ENCODE data around the gene ADGRG6. TPM values are rescaled to one million over a fixed set of nuclear protein-coding genes. Genes with fewer than 3 reads are reported as not detected.
"Not testable (repeated sequence)": the region's sequence is repeated elsewhere in the genome, so short reads cannot be mapped to it uniquely, and the experiment has no call there.

ADGRG6 gene
- total RNA-seq, 1 experiment from 2014 or later: 73.8 TPM

GRCh38 chr6:142433419-142433818 lies 131.6 kb downstream of the ADGRG6 start:
- DNase-seq (ENCODE audit: extremely low read depth, low read depth): no peak

DNA sequence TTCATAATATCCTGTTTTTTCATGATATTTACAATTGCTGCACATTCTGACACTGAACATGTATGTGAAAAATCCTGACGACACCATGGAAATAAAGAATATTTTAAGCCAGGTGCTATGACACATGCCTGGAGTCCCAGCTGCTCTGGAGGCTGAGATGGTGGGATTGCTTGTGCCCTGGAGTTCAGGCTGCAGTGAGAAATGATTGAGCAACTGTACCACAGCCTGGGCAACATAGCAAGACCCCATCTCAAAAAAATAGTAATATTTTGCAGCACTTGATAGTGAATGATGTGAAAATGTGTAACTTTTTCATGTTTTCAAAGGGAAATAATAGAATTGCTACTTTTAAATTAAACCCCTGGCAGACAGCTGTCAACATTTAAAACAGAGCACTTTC lies 137.1 kb downstream of the ADGRG6 start:
- DNase-seq (ENCODE audit: extremely low read depth, low read depth): no peak

DNA sequence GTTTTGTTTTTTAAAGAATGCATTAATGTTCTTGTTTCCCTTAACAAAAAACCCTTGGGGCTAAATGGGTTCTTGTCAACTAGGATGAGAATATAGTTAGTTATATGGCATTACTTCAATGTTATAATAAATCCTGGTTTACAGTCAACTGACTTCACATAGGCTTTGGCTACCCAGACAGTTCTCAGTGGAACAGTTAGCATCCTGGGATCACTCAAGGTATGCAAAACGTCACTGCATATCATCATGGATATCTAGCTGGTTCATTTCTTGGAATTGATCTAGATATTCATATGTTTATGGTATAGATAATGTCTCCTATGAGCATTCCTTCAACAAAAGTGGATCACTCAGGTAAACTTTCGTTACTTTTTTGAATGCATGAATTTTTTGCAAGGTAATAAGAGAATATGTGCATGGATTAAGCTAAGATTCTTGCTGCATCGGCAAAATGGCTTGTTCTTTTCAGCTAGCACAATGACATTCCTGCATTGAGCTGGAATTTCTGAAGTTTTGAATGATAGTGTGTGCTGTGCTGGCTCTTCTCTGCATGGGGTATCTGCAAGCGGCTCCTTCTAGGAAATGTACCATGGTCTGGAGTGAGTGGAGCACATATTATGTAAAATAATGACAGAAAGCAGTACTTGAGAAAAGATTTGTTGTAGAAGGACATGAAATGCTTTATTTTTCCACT lies 138.9 kb downstream of the ADGRG6 start:
- DNase-seq (ENCODE audit: extremely low read depth, low read depth): no peak

DNA sequence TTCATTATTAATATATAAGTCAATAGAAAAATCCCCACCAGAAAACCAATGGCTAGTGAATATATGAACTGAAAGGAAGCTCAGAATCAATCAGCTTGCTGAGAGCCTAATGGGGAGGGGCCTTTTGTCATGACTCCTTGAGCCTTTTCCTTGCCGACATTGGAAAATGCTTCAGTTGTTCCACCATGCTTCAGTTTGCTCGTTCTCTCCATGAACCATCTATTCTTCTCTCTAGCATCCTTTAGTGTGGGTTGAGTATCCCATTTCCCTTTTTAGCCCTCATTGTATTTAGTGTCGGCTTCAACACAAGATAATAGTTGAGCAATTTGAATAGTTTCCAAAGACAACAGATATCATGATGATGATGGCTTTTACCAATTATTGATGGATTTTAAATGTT lies 139.9 kb downstream of the ADGRG6 start:
- no peak for DNase-seq (ENCODE audit: extremely low read depth, low read depth)

- DNase-seq (ENCODE audit: extremely low read depth, low read depth): no peak
These were observed 141.3 kb downstream of the ADGRG6 start for GRCh38 chr6:142443102-142443501.

GRCh38 chr6:142443532-142443931 lies 141.7 kb downstream of the ADGRG6 start:
- no peak for DNase-seq (ENCODE audit: extremely low read depth, low read depth)

DNA sequence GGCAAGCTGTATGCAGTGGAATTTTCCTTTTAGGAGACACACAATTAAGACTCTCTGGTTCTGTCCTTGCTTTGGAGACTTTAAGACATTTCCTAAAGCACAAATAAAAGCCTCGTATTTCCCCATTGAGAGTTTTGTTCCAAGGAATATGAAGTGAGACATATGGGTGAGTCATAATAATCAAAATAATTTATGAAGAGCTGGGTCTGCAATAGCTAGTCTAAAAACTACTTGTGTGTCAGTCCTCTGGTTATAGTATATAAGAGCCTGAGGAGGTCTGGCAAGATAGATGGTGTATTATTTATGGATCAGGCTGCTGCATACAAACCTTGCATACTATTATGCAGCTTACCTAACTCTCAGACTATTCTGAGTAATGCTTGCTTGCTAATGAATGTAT lies 142.6 kb downstream of the ADGRG6 start:
- DNase-seq (ENCODE audit: extremely low read depth, low read depth): no peak

- no peak for DNase-seq (ENCODE audit: extremely low read depth, low read depth)
These were observed 143.1 kb downstream of the ADGRG6 start for GRCh38 chr6:142444881-142445301.

GRCh38 chr6:142446168-142446567 lies 144.4 kb downstream of the ADGRG6 start:
- no peak for DNase-seq (ENCODE audit: extremely low read depth, low read depth)

- DNase-seq (ENCODE audit: extremely low read depth, low read depth): no peak
These were observed 144.8 kb downstream of the ADGRG6 start for GRCh38 chr6:142446576-142446975.

GRCh38 chr6:142448091-142448729 lies 146.4 kb downstream of the ADGRG6 start:
- DNase-seq (ENCODE audit: extremely low read depth, low read depth): no peak

DNA sequence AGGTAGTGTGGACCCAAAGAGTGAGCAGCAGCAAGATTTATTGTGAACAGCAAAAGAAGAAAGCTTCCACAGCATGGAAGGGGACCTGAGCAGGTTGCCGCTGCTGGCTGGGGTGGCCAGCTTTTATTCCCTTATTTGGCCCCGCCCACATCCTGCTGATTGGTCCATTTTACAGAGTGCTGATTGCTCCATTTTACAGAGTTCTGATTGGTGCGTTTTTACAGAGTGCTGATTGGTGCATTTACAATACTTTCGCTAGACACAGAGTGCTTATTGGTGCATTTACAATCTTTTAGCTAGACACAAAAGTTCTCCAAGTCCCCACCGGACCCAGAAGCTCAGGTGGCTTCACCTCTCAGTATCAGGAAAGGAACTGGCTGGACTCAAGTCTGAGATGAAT lies 149.0 kb downstream of the ADGRG6 start:
- not testable (repeated sequence) for DNase-seq (ENCODE audit: extremely low read depth, low read depth)

DNA sequence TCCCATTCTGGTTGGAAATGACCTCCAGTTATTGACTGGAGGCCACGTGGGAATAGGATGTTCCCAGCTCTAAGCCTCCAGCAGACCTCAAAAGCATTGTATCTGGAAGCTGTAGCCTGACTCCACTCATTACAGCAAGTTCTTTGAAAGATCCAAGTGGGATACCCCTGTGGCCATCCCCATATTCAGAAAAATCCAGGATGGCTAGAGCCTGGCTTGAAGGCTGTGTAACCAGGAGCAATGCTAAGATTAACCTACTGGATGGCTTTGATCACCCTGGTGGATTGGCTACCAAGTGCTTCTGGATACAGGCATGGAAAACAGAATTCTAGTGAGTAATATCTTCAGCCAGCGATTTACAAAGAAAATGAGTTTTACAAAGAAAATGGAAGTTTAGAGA lies 151.2 kb downstream of the ADGRG6 start:
- no peak for DNase-seq (ENCODE audit: extremely low read depth, low read depth)

DNA sequence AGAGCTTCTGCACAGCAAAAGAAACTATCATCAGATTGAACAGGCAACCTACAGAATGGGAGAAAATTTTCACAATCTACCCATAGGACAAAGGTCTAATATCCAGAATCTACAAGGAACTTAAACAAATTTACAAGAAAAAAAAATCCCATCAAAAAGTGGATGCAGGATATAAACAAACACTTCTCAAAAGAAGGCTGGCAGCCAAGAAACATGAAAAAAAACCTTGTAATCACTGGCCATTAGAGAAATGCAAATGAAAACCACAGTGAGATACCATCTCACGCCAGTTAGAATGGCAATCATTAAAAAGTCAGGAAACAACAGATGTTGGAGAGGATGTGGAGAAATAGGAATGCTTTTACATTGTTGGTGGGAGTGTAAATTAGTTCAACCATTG lies 152.4 kb downstream of the ADGRG6 start:
- DNase-seq (ENCODE audit: extremely low read depth, low read depth): not testable (repeated sequence)

DNA sequence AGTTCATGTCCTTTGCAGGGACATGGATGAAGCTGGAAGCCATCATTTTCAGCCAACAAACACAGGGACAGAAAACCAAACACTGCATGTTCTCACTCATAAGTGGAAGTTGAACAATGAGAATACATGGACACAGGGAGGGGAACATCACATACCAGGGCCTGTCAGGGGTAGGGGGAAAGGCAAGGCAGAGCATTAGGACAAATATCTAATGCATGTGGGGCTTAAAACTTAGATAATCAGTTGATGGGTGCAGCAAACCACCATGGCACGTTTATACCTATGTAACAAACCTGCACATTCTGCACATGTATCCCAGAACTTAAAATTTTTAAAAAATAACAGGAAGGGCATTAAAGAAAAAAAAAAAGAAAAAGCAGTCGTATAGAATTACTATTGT lies 153.0 kb downstream of the ADGRG6 start:
- not testable (repeated sequence) for DNase-seq (ENCODE audit: extremely low read depth, low read depth)

- no peak for DNase-seq (ENCODE audit: extremely low read depth, low read depth)
These were observed 154.3 kb downstream of the ADGRG6 start for GRCh38 chr6:142455957-142456589.

DNA sequence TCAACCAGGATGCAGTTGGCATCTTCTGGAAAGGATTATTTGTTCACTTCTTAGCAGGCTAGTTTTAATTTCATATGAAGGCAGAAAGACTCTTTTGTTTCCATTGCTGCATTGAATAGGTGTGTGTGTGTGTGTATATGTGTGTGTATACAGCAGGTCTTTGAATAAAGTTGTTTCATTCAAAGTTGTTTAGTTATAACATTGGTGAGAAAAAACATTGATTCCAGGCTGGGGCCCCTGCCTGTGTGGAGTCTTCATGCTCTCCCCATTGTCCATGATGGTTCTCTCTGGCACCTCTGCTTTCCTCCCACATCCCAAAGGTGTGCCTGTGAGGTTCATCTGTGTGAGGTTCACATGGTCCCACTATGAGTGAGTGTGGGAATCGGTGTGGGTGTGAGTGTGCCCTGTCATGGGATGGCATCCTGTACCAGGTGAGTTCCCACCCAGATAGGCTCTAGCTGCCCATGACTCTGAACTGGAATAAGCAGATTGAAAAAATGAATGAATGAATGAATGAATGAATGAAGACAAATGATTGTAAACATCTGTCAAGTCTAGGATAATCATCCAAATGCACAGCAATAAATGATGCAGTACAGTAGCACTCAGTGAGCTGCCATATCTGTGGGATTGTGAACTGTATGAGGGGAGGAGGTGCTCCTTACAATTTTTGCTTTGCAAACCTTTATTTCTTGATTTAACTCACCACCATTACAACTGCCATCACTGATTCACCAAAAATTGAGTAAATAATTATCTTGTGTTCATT lies 156.0 kb downstream of the ADGRG6 start:
- DNase-seq (ENCODE audit: extremely low read depth, low read depth): no peak

DNA sequence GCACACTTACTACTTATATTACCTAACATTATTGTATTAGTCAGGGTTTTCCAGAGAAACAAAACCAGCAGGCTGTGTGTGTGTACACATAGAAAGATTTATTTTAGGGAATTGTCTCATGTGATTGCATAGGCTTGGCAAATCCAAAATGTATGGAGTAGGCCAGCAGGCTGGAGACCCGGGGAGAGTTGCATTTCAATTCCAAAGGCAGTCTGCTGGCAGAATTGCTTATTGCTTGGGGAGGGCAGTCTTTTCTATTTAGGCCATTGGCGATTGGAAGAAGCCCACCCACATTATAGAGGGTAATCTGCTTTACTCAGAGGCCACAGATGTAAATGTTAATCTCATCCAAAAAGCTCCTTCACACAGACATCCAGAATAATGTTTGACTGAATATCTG lies 157.0 kb downstream of the ADGRG6 start:
- DNase-seq (ENCODE audit: extremely low read depth, low read depth): no peak

DNA sequence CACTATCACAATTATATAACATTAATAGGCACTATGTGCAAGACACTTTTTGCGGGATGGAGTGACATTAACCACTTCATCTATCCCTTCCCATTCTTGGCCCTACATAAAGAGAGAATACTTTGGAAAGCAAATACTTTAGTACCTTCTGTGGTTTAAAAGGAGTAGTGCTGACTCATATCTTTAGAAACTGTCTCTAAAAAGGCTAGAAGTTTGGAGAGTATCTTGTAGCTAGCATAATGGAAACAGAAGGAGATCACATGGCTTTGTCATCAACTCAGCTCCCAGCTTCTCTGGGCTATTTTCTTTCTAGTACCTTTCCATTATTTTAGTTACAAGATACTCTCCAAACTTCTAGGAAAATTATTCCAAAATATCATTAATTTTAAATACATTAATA lies 157.5 kb downstream of the ADGRG6 start:
- no peak for DNase-seq (ENCODE audit: extremely low read depth, low read depth)

- no peak for DNase-seq (ENCODE audit: extremely low read depth, low read depth)
These were observed 160.5 kb downstream of the ADGRG6 start for GRCh38 chr6:142462260-142462659.

DNA sequence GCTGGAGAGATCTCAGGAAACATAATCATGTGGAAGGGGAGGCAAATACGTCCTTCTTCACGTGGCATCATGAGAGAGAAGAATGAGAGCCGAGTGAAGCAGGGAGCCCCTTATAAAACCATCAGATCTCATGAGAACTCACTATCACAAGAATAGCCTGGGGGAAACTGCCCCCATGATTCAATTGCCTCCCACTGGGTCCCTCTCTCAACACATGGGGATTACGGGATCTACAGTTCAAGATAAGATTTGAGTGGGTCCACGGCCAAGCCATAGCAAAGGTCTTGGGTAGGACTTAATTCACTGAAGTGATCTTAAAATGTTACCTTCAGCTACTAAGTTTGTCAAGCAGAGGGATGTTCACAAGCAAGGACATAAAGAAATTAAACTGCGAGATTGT lies 162.2 kb downstream of the ADGRG6 start:
- no peak for DNase-seq (ENCODE audit: extremely low read depth, low read depth)
